Measurements from ENCODE around the gene RENBP.

DNA sequence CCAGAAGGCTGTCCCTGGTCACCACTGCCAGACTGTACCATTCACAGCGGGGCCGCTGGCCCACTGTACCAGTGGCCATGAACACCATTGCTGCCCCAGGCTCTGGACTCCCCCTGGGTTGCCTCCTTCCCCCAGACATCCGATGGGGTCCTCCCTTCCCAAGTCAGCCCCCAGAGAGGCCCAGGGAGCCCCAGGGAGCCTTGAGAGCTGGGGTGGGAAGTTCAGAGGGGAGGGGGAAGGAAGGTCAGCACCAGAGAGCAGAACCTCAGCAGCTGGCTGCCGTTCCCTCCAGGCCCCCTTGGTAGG lies 17.9 kb downstream of the RENBP start:
- TF ChIP-seq CTCF (IDR thresholded peaks at IDR 0.05 in 4 of 5, conservative IDR thresholded peaks at IDR 0.05 in 1 of 5) = no peak
- TF ChIP-seq POLR2A (IDR thresholded peaks at IDR 0.05) = no peak
